T-helper 17 cell (primary cell): ENCODE results near the gene LURAP1L. TPM values are rescaled to one million over a fixed set of nuclear protein-coding genes. Genes with fewer than 3 reads are reported as not detected.

Source experiments
- ATAC-seq: fragments of 150-1000 bp; cut with Tn5 transposase; 2 replicates; pipeline ENCODE4 v1.10.0; 2021; ENCODE audit warnings: mild to moderate bottlenecking, moderate library complexity
- DNase-seq, 3 donors: peaks; one replicate each; pipeline versions ENCODE4 v3.0.0 to v3.0.0-alpha.2; 2020 to 2021
- H3K9me3 ChIP-seq: one replicate; pipeline ENCODE4 v1.7.0; 2013; ENCODE audit warnings: low read length, mild to moderate bottlenecking; ENCODE audit not compliant: control insufficient read depth, poor library complexity, severe bottlenecking
- H3K27ac Mint-ChIP-seq: one replicate; pipeline ENCODE4 v1.8.0; 2022; ENCODE audit warnings: mild to moderate bottlenecking, moderate library complexity, mixed read lengths
- H3K27me3 Mint-ChIP-seq: one replicate; pipeline ENCODE4 v1.8.0; 2022; ENCODE audit warnings: mixed read lengths
- H3K36me3 Mint-ChIP-seq: one replicate; pipeline ENCODE4 v1.8.0; 2022; ENCODE audit warnings: low read depth, mixed read lengths
- H3K4me1 Mint-ChIP-seq: one replicate; pipeline ENCODE4 v1.8.0; 2022; ENCODE audit warnings: mild to moderate bottlenecking, mixed read lengths
- H3K4me3 Mint-ChIP-seq: one replicate; pipeline ENCODE4 v1.8.0; 2022; ENCODE audit warnings: mild to moderate bottlenecking, moderate library complexity, mixed read lengths
- total RNA-seq, 4 donors: library from RNA in 2 of 4; stranded (reverse) in 2 of 4; gene quantifications; one replicate each; pipeline ENCODE4 v1.2.3 and lab custom pipeline; 2022 to 2026

Gene LURAP1L
- total RNA-seq = under 1 TPM in 1 of 2 donors, not detected in 1; 0.31 TPM
- 0 reads per million in 2 donors for total RNA-seq (lab: John Stamatoyannopoulos, UW)

GRCh38 chr9:12774861-12775678 lies at the start of gene LURAP1L:
Gene LURAP1L (plus strand): TSS chr9:12775020. CDS start chr9:12775716, 696 bp downstream.
- H3K4me1 Mint-ChIP-seq = no peaks in the 10 kb centered on the region
- ATAC-seq (no peak), DNase-seq (no peak)
- no peak within 1 kb of the TSS for H3K27ac Mint-ChIP-seq
- no peaks in the 10 kb centered on the region for H3K36me3 Mint-ChIP-seq
- no peaks in the 10 kb centered on the region for H3K9me3 ChIP-seq
- H3K4me3 Mint-ChIP-seq = peak within 1 kb of the TSS; percentile 41
- peaks cover 21% of the 10 kb centered on the region for H3K27me3 Mint-ChIP-seq

GRCh38 chr9:12726795-12727194 lies 48.0 kb upstream of the LURAP1L start:
- ATAC-seq (no peak), DNase-seq (no peak)
- Mint-ChIP-seq H3K27me3 (no peaks in the 10 kb centered on the region), H3K36me3 (no peaks in the 10 kb centered on the region), H3K27ac (no peak overlapping the region), H3K4me3 (no peak overlapping the region), H3K4me1 (no peaks in the 10 kb centered on the region)
- no peaks in the 10 kb centered on the region for H3K9me3 ChIP-seq

GRCh38 chr9:12730198-12730597 lies 44.6 kb upstream of the LURAP1L start:
- no peak overlapping the region for H3K27ac Mint-ChIP-seq
- H3K36me3 Mint-ChIP-seq = no peaks in the 10 kb centered on the region
- H3K9me3 ChIP-seq = no peaks in the 10 kb centered on the region
- H3K4me1 Mint-ChIP-seq = no peaks in the 10 kb centered on the region
- H3K4me3 Mint-ChIP-seq = no peak overlapping the region
- no peaks in the 10 kb centered on the region for H3K27me3 Mint-ChIP-seq
- ATAC-seq (no peak), DNase-seq (no peak)

- no peak for ATAC-seq
- H3K27me3 Mint-ChIP-seq = no peaks in the 10 kb centered on the region
- H3K27ac Mint-ChIP-seq = no peak overlapping the region
- H3K4me1 Mint-ChIP-seq = no peaks in the 10 kb centered on the region
- DNase-seq = no peak
- H3K9me3 ChIP-seq = no peaks in the 10 kb centered on the region
- H3K4me3 Mint-ChIP-seq = no peak overlapping the region
- H3K36me3 Mint-ChIP-seq = no peaks in the 10 kb centered on the region
Observed at GRCh38 chr9:12730927-12731326, 43.9 kb upstream of the LURAP1L start.

- Mint-ChIP-seq H3K27me3 (no peaks in the 10 kb centered on the region), H3K27ac (no peak overlapping the region), H3K4me3 (no peak overlapping the region), H3K36me3 (no peaks in the 10 kb centered on the region), H3K4me1 (no peaks in the 10 kb centered on the region)
- ATAC-seq = no peak
- no peak for DNase-seq
- H3K9me3 ChIP-seq = no peaks in the 10 kb centered on the region
Observed at GRCh38 chr9:12732971-12733370, 41.8 kb upstream of the LURAP1L start.

GRCh38 chr9:12735665-12736064 lies 39.2 kb upstream of the LURAP1L start:
- Mint-ChIP-seq H3K36me3 (no peaks in the 10 kb centered on the region), H3K4me3 (no peak overlapping the region), H3K27me3 (no peaks in the 10 kb centered on the region), H3K27ac (no peak overlapping the region), H3K4me1 (no peaks in the 10 kb centered on the region)
- DNase-seq = no peak
- H3K9me3 ChIP-seq = no peaks in the 10 kb centered on the region
- no peak for ATAC-seq

- H3K4me1 Mint-ChIP-seq = no peaks in the 10 kb centered on the region
- H3K9me3 ChIP-seq = no peaks in the 10 kb centered on the region
- no peaks in the 10 kb centered on the region for H3K27me3 Mint-ChIP-seq
- ATAC-seq (no peak), DNase-seq (no peak)
- no peaks in the 10 kb centered on the region for H3K36me3 Mint-ChIP-seq
- H3K27ac Mint-ChIP-seq = no peak overlapping the region
- H3K4me3 Mint-ChIP-seq = no peak overlapping the region
Observed at GRCh38 chr9:12737871-12738270, 36.9 kb upstream of the LURAP1L start.

- DNase-seq = no peak
- Mint-ChIP-seq H3K36me3 (no peaks in the 10 kb centered on the region), H3K27me3 (no peaks in the 10 kb centered on the region)
Observed at GRCh38 chr9:12739014-12739652, 35.7 kb upstream of the LURAP1L start.

GRCh38 chr9:12740845-12741244 lies 34.0 kb upstream of the LURAP1L start:
- Mint-ChIP-seq H3K27ac (no peak overlapping the region), H3K27me3 (no peaks in the 10 kb centered on the region), H3K4me1 (no peaks in the 10 kb centered on the region), H3K4me3 (no peak overlapping the region), H3K36me3 (no peaks in the 10 kb centered on the region)
- H3K9me3 ChIP-seq = no peaks in the 10 kb centered on the region
- ATAC-seq (no peak), DNase-seq (no peak)

More at GRCh38 chr9:12739014-12739652, 35.7 kb upstream of the LURAP1L start:
- Mint-ChIP-seq H3K27ac (no peak overlapping the region), H3K4me1 (no peaks in the 10 kb centered on the region), H3K4me3 (no peak overlapping the region)
- no peak for ATAC-seq
- H3K9me3 ChIP-seq = no peaks in the 10 kb centered on the region

- no peak for ATAC-seq
Observed at GRCh38 chr9:12748016-12748415, 26.8 kb upstream of the LURAP1L start.

GRCh38 chr9:12748954-12749353 lies 25.9 kb upstream of the LURAP1L start:
- Mint-ChIP-seq H3K4me3 (no peak overlapping the region), H3K27me3 (no peaks in the 10 kb centered on the region), H3K36me3 (no peaks in the 10 kb centered on the region), H3K27ac (no peak overlapping the region), H3K4me1 (no peaks in the 10 kb centered on the region)
- no peaks in the 10 kb centered on the region for H3K9me3 ChIP-seq
- ATAC-seq (no peak), DNase-seq (no peak)

More at GRCh38 chr9:12748016-12748415, 26.8 kb upstream of the LURAP1L start:
- Mint-ChIP-seq H3K4me1 (no peaks in the 10 kb centered on the region), H3K36me3 (no peaks in the 10 kb centered on the region), H3K4me3 (no peak overlapping the region), H3K27ac (no peak overlapping the region), H3K27me3 (no peaks in the 10 kb centered on the region)
- no peaks in the 10 kb centered on the region for H3K9me3 ChIP-seq
- DNase-seq = no peak

GRCh38 chr9:12753931-12754330 lies 20.9 kb upstream of the LURAP1L start:
- Mint-ChIP-seq H3K4me1 (no peaks in the 10 kb centered on the region), H3K4me3 (no peak overlapping the region), H3K36me3 (no peaks in the 10 kb centered on the region), H3K27ac (no peak overlapping the region), H3K27me3 (no peaks in the 10 kb centered on the region)
- DNase-seq (no peak), ATAC-seq (no peak)
- H3K9me3 ChIP-seq = no peaks in the 10 kb centered on the region

GRCh38 chr9:12759761-12760160 lies 15.1 kb upstream of the LURAP1L start:
- ATAC-seq = no peak
- H3K9me3 ChIP-seq = no peaks in the 10 kb centered on the region
- H3K36me3 Mint-ChIP-seq = no peaks in the 10 kb centered on the region
- no peaks in the 10 kb centered on the region for H3K4me1 Mint-ChIP-seq
- H3K27ac Mint-ChIP-seq = no peak overlapping the region
- H3K4me3 Mint-ChIP-seq = no peak overlapping the region
- DNase-seq = no peak
- no peaks in the 10 kb centered on the region for H3K27me3 Mint-ChIP-seq

- H3K27me3 Mint-ChIP-seq = no peaks in the 10 kb centered on the region
- no peaks in the 10 kb centered on the region for H3K9me3 ChIP-seq
- no peak overlapping the region for H3K27ac Mint-ChIP-seq
Observed at GRCh38 chr9:12760758-12761157, 14.1 kb upstream of the LURAP1L start.

More at GRCh38 chr9:12760758-12761157, 14.1 kb upstream of the LURAP1L start:
- Mint-ChIP-seq H3K36me3 (no peaks in the 10 kb centered on the region), H3K4me3 (no peak overlapping the region), H3K4me1 (no peaks in the 10 kb centered on the region)
- DNase-seq (no peak), ATAC-seq (no peak)
